ENCODE data around the gene CTSC. TPM values are rescaled to one million over a fixed set of nuclear protein-coding genes. Genes with fewer than 3 reads are reported as not detected.

Gene CTSC
- total and polyA plus RNA-seq, 2 donors (not counting 1 experiment from before 2014, with no cell fraction given): 18.7 to 18.8 TPM

GRCh38 chr11:88384004-88384668, 46.6 kb upstream of the CTSC start:
- CTCF ChIA-PET: no interaction called here
- no peak overlapping the region for H2AFZ ChIP-seq (ENCODE audit: insufficient read depth, low read depth, low read length, poor library complexity, severe bottlenecking)

GRCh38 chr11:88383447-88383846, 45.9 kb upstream of the CTSC start:
- ATAC-seq (ENCODE audit: low read depth) (no peak), DNase-seq (no peak)
- Histone ChIP-seq H3K9me3 (ENCODE audit: control extremely low read depth in 1 of 3, control insufficient read depth in 2 of 3, insufficient read depth in 1 of 3, low read length in 2 of 3) (no peaks in the 10 kb centered on the region), H3K4me3 (ENCODE audit: control extremely low read depth in 1 of 5, extremely low read depth in 1 of 5, insufficient read depth in 1 of 5, low read depth in 2 of 5, low read length in 4 of 5) (no peak overlapping the region), H3K4me1 (ENCODE audit: control insufficient read depth in 2 of 2, insufficient read depth in 2 of 2, low read length in 2 of 2) (no peaks in the 10 kb centered on the region), H3K27ac (ENCODE audit: low read length in 2 of 2) (no peak overlapping the region), H2AFZ (ENCODE audit: insufficient read depth, low read depth, low read length, poor library complexity, severe bottlenecking) (no peak overlapping the region), H3K79me2 (ENCODE audit: control insufficient read depth, insufficient read depth, low read length) (no peaks in the 10 kb centered on the region), H4K20me1 (ENCODE audit: control insufficient read depth, insufficient read depth, low read length, poor library complexity, severe bottlenecking) (no peaks in the 10 kb centered on the region), H3K27me3 (replicated peaks in 1 of 4; ENCODE audit: control extremely low read depth in 1 of 4, control insufficient read depth in 3 of 4, insufficient read depth in 4 of 4, low read length in 3 of 4) (no peaks in the 10 kb centered on the region), H3K4me2 (replicated peaks; ENCODE audit: low read depth, low read length, poor library complexity, severe bottlenecking) (no peak overlapping the region), H3K9ac (ENCODE audit: low read length) (no peak overlapping the region), H3K36me3 (replicated peaks in 1 of 2; ENCODE audit: control extremely low read depth in 1 of 2, control insufficient read depth in 1 of 2, extremely low read depth in 1 of 2, insufficient read depth in 2 of 2, low read length in 1 of 2) (no peaks in the 10 kb centered on the region)
- WGBS (ENCODE audit: insufficient coverage): 100% methylated on average over 1 of the region's 3 CpGs
- Mint-ChIP-seq H3K27me3 (no peaks in the 10 kb centered on the region), H3K27ac (no peak overlapping the region), H3K4me1 (no peaks in the 10 kb centered on the region), H3K4me3 (no peak overlapping the region), H3K9me3 (ENCODE audit: insufficient read depth) (no peaks in the 10 kb centered on the region)
- TF ChIP-seq EZH2 (IDR thresholded peaks at IDR 0.05; ENCODE audit: borderline replicate concordance, insufficient read depth, low read depth, low read length, poor library complexity, severe bottlenecking) (no peak), CTCF (IDR thresholded peaks at IDR 0.05) (no peak)
- ChIA-PET CTCF (no interaction called here), POLR2A (no interaction called here)
- intact Hi-C loops (cut with micrococcal nuclease): no loop called here

More at GRCh38 chr11:88384004-88384668, 46.6 kb upstream of the CTSC start:
- Histone ChIP-seq H3K9me3 (ENCODE audit: control extremely low read depth in 1 of 3, control insufficient read depth in 2 of 3, insufficient read depth in 1 of 3, low read length in 2 of 3) (no peaks in the 10 kb centered on the region), H3K4me1 (ENCODE audit: control insufficient read depth in 2 of 2, insufficient read depth in 2 of 2, low read length in 2 of 2) (no peaks in the 10 kb centered on the region), H3K4me3 (ENCODE audit: control extremely low read depth in 1 of 5, extremely low read depth in 1 of 5, insufficient read depth in 1 of 5, low read depth in 2 of 5, low read length in 4 of 5) (no peak overlapping the region), H3K27me3 (replicated peaks in 1 of 4; ENCODE audit: control extremely low read depth in 1 of 4, control insufficient read depth in 3 of 4, insufficient read depth in 4 of 4, low read length in 3 of 4) (no peaks in the 10 kb centered on the region), H3K36me3 (replicated peaks in 1 of 2; ENCODE audit: control extremely low read depth in 1 of 2, control insufficient read depth in 1 of 2, extremely low read depth in 1 of 2, insufficient read depth in 2 of 2, low read length in 1 of 2) (no peaks in the 10 kb centered on the region), H3K9ac (ENCODE audit: low read length) (no peak overlapping the region), H4K20me1 (ENCODE audit: control insufficient read depth, insufficient read depth, low read length, poor library complexity, severe bottlenecking) (no peaks in the 10 kb centered on the region), H3K79me2 (ENCODE audit: control insufficient read depth, insufficient read depth, low read length) (no peaks in the 10 kb centered on the region), H3K27ac (ENCODE audit: low read length in 2 of 2) (no peak overlapping the region), H3K4me2 (replicated peaks; ENCODE audit: low read depth, low read length, poor library complexity, severe bottlenecking) (no peak overlapping the region)
- no peaks in the 10 kb centered on the region for H3K4me1 Mint-ChIP-seq
- H3K27me3 Mint-ChIP-seq: no peaks in the 10 kb centered on the region
- intact Hi-C loops (cut with micrococcal nuclease): no loop called here
- H3K27ac Mint-ChIP-seq: no peak overlapping the region
- H3K9me3 Mint-ChIP-seq (ENCODE audit: insufficient read depth): no peaks in the 10 kb centered on the region
- WGBS (ENCODE audit: insufficient coverage): 90% methylated on average over 2 of the region's 4 CpGs
- POLR2A ChIA-PET: no interaction called here
- TF ChIP-seq EZH2 (IDR thresholded peaks at IDR 0.05; ENCODE audit: borderline replicate concordance, insufficient read depth, low read depth, low read length, poor library complexity, severe bottlenecking) (no peak), CTCF (IDR thresholded peaks at IDR 0.05) (no peak)
- ATAC-seq (ENCODE audit: low read depth): no peak
- no peak for DNase-seq
- H3K4me3 Mint-ChIP-seq: no peak overlapping the region
